CD4-positive, alpha-beta T cell treated with Interleukin-4 for 4 hours (primary cell): ENCODE measurements around the gene TYMP.

Source experiments
- DNase-seq: peaks from one replicate; pipeline ENCODE4 v3.0.0-alpha.2; 2020

Gene TYMP

GRCh38 chr22:50562523-50563412 lies 33.0 kb upstream of the TYMP start, which contains the start of gene SYCE3:
Gene SYCE3 (minus strand): TSS chr22:50562919. CDS start chr22:50556405, 6,514 bp downstream.
- DNase-seq = peak; percentile 94

GRCh38 chr22:50561401-50562358 lies 31.9 kb upstream of the TYMP start:
- no peak for DNase-seq

- DNase-seq = no peak
Observed at GRCh38 chr22:50560034-50560433, 30.2 kb upstream of the TYMP start.

- no peak for DNase-seq
Observed at GRCh38 chr22:50556703-50557102, 26.9 kb upstream of the TYMP start.

GRCh38 chr22:50553310-50553709 lies 23.5 kb upstream of the TYMP start:
- no peak for DNase-seq

GRCh38 chr22:50551160-50551752 lies 21.4 kb upstream of the TYMP start:
- no peak for DNase-seq

- no peak for DNase-seq
Observed at GRCh38 chr22:50550395-50550794, 20.6 kb upstream of the TYMP start.

- DNase-seq = no peak
Observed at GRCh38 chr22:50548921-50549790, 19.3 kb upstream of the TYMP start.

- DNase-seq = peak; percentile 54
Observed at GRCh38 chr22:50548040-50548920, 18.5 kb upstream of the TYMP start.

- DNase-seq = no peak
Observed at GRCh38 chr22:50547263-50547985, 17.6 kb upstream of the TYMP start.

- no peak for DNase-seq
Observed at GRCh38 chr22:50546326-50547262, 16.8 kb upstream of the TYMP start.

- peak; percentile 32 for DNase-seq
Observed at GRCh38 chr22:50545522-50546325, 15.9 kb upstream of the TYMP start, which contains the start of gene KLHDC7B. Gene KLHDC7B (plus strand): TSS chr22:50545899. CDS start chr22:50546244, 345 bp downstream.

- peak; percentile 27 for DNase-seq
Observed at GRCh38 chr22:50544746-50545253, 15.0 kb upstream of the TYMP start.

GRCh38 chr22:50544078-50544745 lies 14.4 kb upstream of the TYMP start:
- peak; percentile 81 for DNase-seq

GRCh38 chr22:50542416-50542927 lies 12.7 kb upstream of the TYMP start:
- peak; percentile 26 for DNase-seq

GRCh38 chr22:50541667-50542026 lies 11.8 kb upstream of the TYMP start:
- DNase-seq = peak; percentile 70

- DNase-seq = no peak
Observed at GRCh38 chr22:50540381-50540780, 10.6 kb upstream of the TYMP start.
